Heart left ventricle (tissue), 13 donors: ENCODE results near the gene TMEM145.

ENCODE experiments used
- CTCF ChIP-seq, 12 donors: fragments of 200-600 bp; sonication (generic) in 4 of 12; IDR thresholded peaks; one replicate each; pipeline versions ENCODE4 v1.5.0 to v1.8.0; 2018 to 2022; ENCODE audit warnings: antibody characterized with exemption in 12 of 12, mild to moderate bottlenecking in 5 of 12
- POLR2A ChIP-seq, 2 donors: fragments of 450-650 bp; IDR thresholded peaks; one replicate each; pipeline ENCODE4 v1.6.1; 2017; ENCODE audit warnings: antibody characterized with exemption in 2 of 2, mild to moderate bottlenecking in 2 of 2, moderate library complexity in 2 of 2
- donor health status: ischemic (EF 13 %, LVEDD 7.1; RV severe dilation, severe dysfunction).
- donor health status: DM: no; HTN: yes; CAD: no.
- donor health status: DM: no; HTN: no; CAD: no.
- donor health status: ischemic (EF 25% LVEDD 6.9; RV normal size, moderate dysfunction).
- donor health status: ischemic (EF 25% LVEDD 5.7; RV mildly dilated, moderate dysfunction).
- donor health status: ischemic (EF 35%, LVEDD 5.7; RV mildly dilated, moderate dysfunction).
- donor health status: nonischemic (EF 11% LVEDD 7.7; RV severe dilation, severe dysfunction).
- donor health status: DM: yes; HTN: yes; CAD: no.
- donor health status: PGD.
- donor health status: ischemic (EF 29% LVEDD 5.4; RV normal size, mild dysfunction).
- donor health status: nonischemic (EF 23%, LVEDD 6.1; RV moderate dilation, normal function).

GRCh38 chr19:42362342-42362741, 49.2 kb downstream of the TMEM145 start:
- TF ChIP-seq POLR2A (IDR thresholded peaks at IDR 0.05) (no peak), CTCF (IDR thresholded peaks at IDR 0.05) (no peak)
